ENCODE measurements around the gene KISS1. TPM values are rescaled to one million over a fixed set of nuclear protein-coding genes. Genes with fewer than 3 reads are reported as not detected.

Gene KISS1
- total RNA-seq, 2 donors from 2014 or later, result not detected

GRCh38 chr1:204222764-204223055 lies 26.4 kb upstream of the KISS1 start:
- Histone ChIP-seq H3K9me3 (no peaks in the 10 kb centered on the region), H3K27me3 (no peaks in the 10 kb centered on the region), H3K4me1 (peaks cover 12% of the 10 kb centered on the region), H3K27ac (no peak overlapping the region), H3K36me3 (replicated peaks in 1 of 2; ENCODE audit: insufficient read depth in 1 of 2, low read depth in 2 of 2) (peaks cover 0 to 2% of the 10 kb centered on the region in 2 donors), H3K4me3 (no peak overlapping the region)
- WGBS, 2 donors, result 93% methylated on average over 2 to 3 of the region's 3 CpGs
- intact Hi-C loops (cut with DNase I), result no loop called here
- ATAC-seq (no peak), DNase-seq (no peak)
- TF ChIP-seq CTCF (IDR thresholded peaks at IDR 0.05) (no peak), POLR2A (IDR thresholded peaks at IDR 0.05) (no peak)

GRCh38 chr1:204222006-204222763 lies 25.9 kb upstream of the KISS1 start:
- ATAC-seq, result no peak
- intact Hi-C loops (cut with DNase I), result no loop called here

GRCh38 chr1:204221271-204221670 lies 25.0 kb upstream of the KISS1 start:
- H3K4me3 ChIP-seq, result no peak overlapping the region
- H3K9me3 ChIP-seq, result no peaks in the 10 kb centered on the region
- no peak overlapping the region for H3K27ac ChIP-seq
- 79 to 82% methylated on average over 9 to 11 of the region's 11 CpGs for WGBS, 2 donors
- intact Hi-C loops (cut with DNase I), result no loop called here
- H3K4me1 ChIP-seq, result peaks cover 6% of the 10 kb centered on the region
- no peak for TF ChIP-seq POLR2A (IDR thresholded peaks at IDR 0.05)
- no peak for TF ChIP-seq CTCF (IDR thresholded peaks at IDR 0.05)
- H3K36me3 ChIP-seq (replicated peaks in 1 of 2; ENCODE audit: insufficient read depth in 1 of 2, low read depth in 2 of 2), result no peaks in the 10 kb centered on the region
- H3K27me3 ChIP-seq, result no peaks in the 10 kb centered on the region
- ATAC-seq, result no peak
- DNase-seq, result no peak

More at GRCh38 chr1:204222006-204222763, 25.9 kb upstream of the KISS1 start:
- Histone ChIP-seq H3K27ac (no peak overlapping the region), H3K4me1 (peaks cover 12% of the 10 kb centered on the region), H3K36me3 (replicated peaks in 1 of 2; ENCODE audit: insufficient read depth in 1 of 2, low read depth in 2 of 2) (no peaks in the 10 kb centered on the region), H3K9me3 (no peaks in the 10 kb centered on the region), H3K27me3 (no peaks in the 10 kb centered on the region), H3K4me3 (no peak overlapping the region)
- TF ChIP-seq POLR2A (IDR thresholded peaks at IDR 0.05), result no peak
- TF ChIP-seq CTCF (IDR thresholded peaks at IDR 0.05), result no peak
- 78 to 89% methylated on average over 4 to 7 of the region's 8 CpGs for WGBS, 2 donors
- DNase-seq, result no peak

- H3K27ac ChIP-seq, result no peak overlapping the region
- WGBS, 2 donors, result 91% methylated on average over 10 of the region's 10 CpGs
- ATAC-seq (no peak), DNase-seq (no peak)
- intact Hi-C loops (cut with DNase I), result no loop called here
- no peaks in the 10 kb centered on the region for H3K4me1 ChIP-seq
- H3K27me3 ChIP-seq, result no peaks in the 10 kb centered on the region
- no peaks in the 10 kb centered on the region for H3K9me3 ChIP-seq
- no peak overlapping the region for H3K4me3 ChIP-seq
- H3K36me3 ChIP-seq (replicated peaks in 1 of 2; ENCODE audit: insufficient read depth in 1 of 2, low read depth in 2 of 2), result no peaks in the 10 kb centered on the region
- TF ChIP-seq CTCF (IDR thresholded peaks at IDR 0.05) (no peak), POLR2A (IDR thresholded peaks at IDR 0.05) (no peak)
Measured at GRCh38 chr1:204219971-204220616, 23.8 kb upstream of the KISS1 start.

- no peak overlapping the region for H3K4me3 ChIP-seq
- intact Hi-C loops (cut with DNase I), result no loop called here
- ATAC-seq, result no peak
- WGBS, 2 donors, result 51 to 56% methylated on average over 2 of the region's 2 CpGs
- no peaks in the 10 kb centered on the region for H3K36me3 ChIP-seq (replicated peaks in 1 of 2; ENCODE audit: insufficient read depth in 1 of 2, low read depth in 2 of 2)
- DNase-seq, result no peak
- H3K4me1 ChIP-seq, result peaks cover 9% of the 10 kb centered on the region
- TF ChIP-seq CTCF (IDR thresholded peaks at IDR 0.05) (no peak), POLR2A (IDR thresholded peaks at IDR 0.05) (no peak)
- H3K27me3 ChIP-seq, result no peaks in the 10 kb centered on the region
- no peak overlapping the region for H3K27ac ChIP-seq
- no peaks in the 10 kb centered on the region for H3K9me3 ChIP-seq
Measured at GRCh38 chr1:204218552-204218951, 22.3 kb upstream of the KISS1 start.

Data from body of pancreas (tissue), 4 donors.